Rectal smooth muscle tissue (tissue), 1 donor: ENCODE results near the gene NEAT1.
A peak's percentile ranks its signal among the peaks of the same experiment; 100 is the strongest.

ENCODE experiments used
- H3K27ac ChIP-seq: one replicate; pipeline ENCODE4 v1.7.0; 2013; ENCODE audit warnings: low read depth, low read length, inconsistent platforms
- H3K27me3 ChIP-seq: one replicate; pipeline ENCODE4 v1.7.0; 2013; ENCODE audit warnings: low read length; ENCODE audit not compliant: control insufficient read depth, insufficient read depth
- H3K36me3 ChIP-seq: one replicate; pipeline ENCODE4 v1.7.0; 2013; ENCODE audit warnings: low read length; ENCODE audit not compliant: control insufficient read depth, insufficient read depth
- H3K4me1 ChIP-seq: one replicate; pipeline ENCODE4 v1.7.0; 2013; ENCODE audit warnings: low read length; ENCODE audit not compliant: control insufficient read depth, insufficient read depth
- H3K4me3 ChIP-seq: one replicate; pipeline ENCODE4 v1.7.0; 2013; ENCODE audit warnings: low read length
- H3K9ac ChIP-seq: one replicate; pipeline ENCODE4 v1.7.0; 2013; ENCODE audit warnings: low read length

The NEAT1 gene

DNA sequence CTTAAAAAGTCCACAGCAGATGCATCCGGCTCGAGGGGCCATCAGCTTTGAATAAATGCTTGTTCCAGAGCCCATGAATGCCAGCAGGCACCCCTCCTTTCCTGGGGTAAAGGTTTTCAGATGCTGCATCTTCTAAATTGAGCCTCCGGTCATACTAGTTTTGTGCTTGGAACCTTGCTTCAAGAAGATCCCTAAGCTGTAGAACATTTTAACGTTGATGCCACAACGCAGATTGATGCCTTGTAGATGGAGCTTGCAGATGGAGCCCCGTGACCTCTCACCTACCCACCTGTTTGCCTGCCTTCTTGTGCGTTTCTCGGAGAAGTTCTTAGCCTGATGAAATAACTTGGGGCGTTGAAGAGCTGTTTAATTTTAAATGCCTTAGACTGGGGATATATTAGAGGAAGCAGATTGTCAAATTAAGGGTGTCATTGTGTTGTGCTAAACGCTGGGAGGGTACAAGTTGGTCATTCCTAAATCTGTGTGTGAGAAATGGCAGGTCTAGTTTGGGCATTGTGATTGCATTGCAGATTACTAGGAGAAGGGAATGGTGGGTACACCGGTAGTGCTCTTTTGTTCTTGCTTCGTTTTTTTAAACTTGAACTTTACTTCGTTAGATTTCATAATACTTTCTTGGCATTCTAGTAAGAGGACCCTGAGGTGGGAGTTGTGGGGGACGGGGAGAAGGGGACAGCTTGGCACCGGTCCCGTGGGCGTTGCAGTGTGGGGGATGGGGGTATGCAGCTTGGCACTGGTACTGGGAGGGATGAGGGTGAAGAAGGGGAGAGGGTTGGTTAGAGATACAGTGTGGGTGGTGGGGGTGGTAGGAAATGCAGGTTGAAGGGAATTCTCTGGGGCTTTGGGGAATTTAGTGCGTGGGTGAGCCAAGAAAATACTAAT is 1.9 kb downstream of the NEAT1 start:
- Histone ChIP-seq H3K36me3 (peaks cover 38% of the 10 kb centered on the region), H3K4me1 (peaks cover 44% of the 10 kb centered on the region)

DNA sequence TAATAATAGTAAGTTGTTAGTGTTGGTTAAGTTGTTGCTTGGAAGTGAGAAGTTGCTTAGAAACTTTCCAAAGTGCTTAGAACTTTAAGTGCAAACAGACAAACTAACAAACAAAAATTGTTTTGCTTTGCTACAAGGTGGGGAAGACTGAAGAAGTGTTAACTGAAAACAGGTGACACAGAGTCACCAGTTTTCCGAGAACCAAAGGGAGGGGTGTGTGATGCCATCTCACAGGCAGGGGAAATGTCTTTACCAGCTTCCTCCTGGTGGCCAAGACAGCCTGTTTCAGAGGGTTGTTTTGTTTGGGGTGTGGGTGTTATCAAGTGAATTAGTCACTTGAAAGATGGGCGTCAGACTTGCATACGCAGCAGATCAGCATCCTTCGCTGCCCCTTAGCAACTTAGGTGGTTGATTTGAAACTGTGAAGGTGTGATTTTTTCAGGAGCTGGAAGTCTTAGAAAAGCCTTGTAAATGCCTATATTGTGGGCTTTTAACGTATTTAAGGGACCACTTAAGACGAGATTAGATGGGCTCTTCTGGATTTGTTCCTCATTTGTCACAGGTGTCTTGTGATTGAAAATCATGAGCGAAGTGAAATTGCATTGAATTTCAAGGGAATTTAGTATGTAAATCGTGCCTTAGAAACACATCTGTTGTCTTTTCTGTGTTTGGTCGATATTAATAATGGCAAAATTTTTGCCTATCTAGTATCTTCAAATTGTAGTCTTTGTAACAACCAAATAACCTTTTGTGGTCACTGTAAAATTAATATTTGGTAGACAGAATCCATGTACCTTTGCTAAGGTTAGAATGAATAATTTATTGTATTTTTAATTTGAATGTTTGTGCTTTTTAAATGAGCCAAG is 2.7 kb downstream of the NEAT1 start:
- Histone ChIP-seq H3K4me3 (peak overlapping the region; percentile 99), H3K9ac (peak overlapping the region; percentile 100), H3K36me3 (peaks cover 38% of the 10 kb centered on the region), H3K27me3 (no peaks in the 10 kb centered on the region), H3K27ac (peak overlapping the region; percentile 100), H3K4me1 (peaks cover 44% of the 10 kb centered on the region)

More for the DNA sequence above, 1.9 kb downstream of the NEAT1 start:
- Histone ChIP-seq H3K4me3 (peak overlapping the region; percentile 99), H3K27ac (peak overlapping the region; percentile 100), H3K27me3 (no peaks in the 10 kb centered on the region), H3K9ac (peak overlapping the region; percentile 100)

DNA sequence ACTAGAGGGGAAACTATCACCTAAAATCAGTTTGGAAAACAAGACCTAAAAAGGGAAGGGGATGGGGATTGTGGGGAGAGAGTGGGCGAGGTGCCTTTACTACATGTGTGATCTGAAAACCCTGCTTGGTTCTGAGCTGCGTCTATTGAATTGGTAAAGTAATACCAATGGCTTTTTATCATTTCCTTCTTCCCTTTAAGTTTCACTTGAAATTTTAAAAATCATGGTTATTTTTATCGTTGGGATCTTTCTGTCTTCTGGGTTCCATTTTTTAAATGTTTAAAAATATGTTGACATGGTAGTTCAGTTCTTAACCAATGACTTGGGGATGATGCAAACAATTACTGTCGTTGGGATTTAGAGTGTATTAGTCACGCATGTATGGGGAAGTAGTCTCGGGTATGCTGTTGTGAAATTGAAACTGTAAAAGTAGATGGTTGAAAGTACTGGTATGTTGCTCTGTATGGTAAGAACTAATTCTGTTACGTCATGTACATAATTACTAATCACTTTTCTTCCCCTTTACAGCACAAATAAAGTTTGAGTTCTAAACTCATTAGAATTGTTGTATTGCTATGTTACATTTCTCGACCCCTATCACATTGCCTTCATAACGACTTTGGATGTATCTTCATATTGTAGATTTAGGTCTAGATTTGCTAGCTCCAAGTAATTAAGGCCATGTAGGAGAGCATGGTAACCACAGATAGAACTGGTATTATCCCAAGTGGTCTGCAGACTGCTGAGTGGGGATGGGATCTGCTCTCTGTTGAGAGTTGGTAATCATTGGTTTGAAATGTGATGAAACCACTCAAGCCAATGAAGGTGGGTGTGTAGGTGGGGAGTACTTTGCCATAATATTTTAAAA is 3.6 kb downstream of the NEAT1 start:
- peak overlapping the region; percentile 100 for H3K27ac ChIP-seq
- peak overlapping the region; percentile 100 for H3K9ac ChIP-seq
- peaks cover 38% of the 10 kb centered on the region for H3K36me3 ChIP-seq
- peak overlapping the region; percentile 99 for H3K4me3 ChIP-seq
- H3K4me1 ChIP-seq, result peaks cover 43% of the 10 kb centered on the region
- no peaks in the 10 kb centered on the region for H3K27me3 ChIP-seq

DNA sequence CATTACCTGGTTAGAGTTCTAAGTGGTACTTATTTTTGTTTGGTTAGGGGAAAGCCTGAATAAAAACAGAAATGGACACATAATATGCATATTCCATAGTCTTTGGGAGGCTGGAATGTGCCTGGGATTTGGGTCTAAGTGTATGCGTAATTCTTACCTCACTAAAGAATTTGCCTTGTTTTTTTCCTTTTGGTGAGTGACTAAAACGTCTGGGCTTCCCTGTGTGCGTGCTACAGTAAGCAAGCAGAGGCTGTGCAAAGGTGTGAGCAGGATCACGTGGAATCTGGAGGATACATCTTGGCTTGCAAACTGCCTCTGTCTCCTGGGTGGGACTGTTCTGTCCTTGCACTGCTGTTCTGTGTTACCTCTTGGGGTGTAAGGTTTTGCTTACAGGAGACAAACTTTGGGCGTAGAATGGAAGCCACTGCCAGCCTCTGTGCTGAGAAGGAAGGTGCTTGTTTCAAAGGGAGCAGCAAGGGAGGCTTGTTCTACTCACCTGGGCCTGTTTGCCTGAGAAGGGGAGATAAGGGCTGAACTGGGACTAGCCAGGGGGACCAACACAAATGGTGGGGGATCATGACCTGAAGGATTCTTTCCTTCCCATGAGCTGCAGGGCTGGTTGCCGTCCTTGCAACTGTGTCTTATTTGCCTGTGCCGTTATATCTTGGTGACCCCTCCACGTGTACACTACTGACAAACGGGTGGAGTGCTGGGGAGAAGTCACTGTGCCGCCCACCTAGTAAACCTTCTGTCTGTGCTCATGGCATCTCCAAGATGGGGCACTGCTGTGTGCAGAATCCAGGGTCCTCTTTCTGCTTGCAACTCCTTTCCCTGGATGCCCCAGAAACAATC is 4.5 kb downstream of the NEAT1 start:
- Histone ChIP-seq H3K4me1 (peaks cover 44% of the 10 kb centered on the region), H3K4me3 (peak overlapping the region; percentile 99), H3K36me3 (peaks cover 38% of the 10 kb centered on the region), H3K9ac (peak overlapping the region; percentile 100), H3K27me3 (no peaks in the 10 kb centered on the region), H3K27ac (peak overlapping the region; percentile 100)

DNA sequence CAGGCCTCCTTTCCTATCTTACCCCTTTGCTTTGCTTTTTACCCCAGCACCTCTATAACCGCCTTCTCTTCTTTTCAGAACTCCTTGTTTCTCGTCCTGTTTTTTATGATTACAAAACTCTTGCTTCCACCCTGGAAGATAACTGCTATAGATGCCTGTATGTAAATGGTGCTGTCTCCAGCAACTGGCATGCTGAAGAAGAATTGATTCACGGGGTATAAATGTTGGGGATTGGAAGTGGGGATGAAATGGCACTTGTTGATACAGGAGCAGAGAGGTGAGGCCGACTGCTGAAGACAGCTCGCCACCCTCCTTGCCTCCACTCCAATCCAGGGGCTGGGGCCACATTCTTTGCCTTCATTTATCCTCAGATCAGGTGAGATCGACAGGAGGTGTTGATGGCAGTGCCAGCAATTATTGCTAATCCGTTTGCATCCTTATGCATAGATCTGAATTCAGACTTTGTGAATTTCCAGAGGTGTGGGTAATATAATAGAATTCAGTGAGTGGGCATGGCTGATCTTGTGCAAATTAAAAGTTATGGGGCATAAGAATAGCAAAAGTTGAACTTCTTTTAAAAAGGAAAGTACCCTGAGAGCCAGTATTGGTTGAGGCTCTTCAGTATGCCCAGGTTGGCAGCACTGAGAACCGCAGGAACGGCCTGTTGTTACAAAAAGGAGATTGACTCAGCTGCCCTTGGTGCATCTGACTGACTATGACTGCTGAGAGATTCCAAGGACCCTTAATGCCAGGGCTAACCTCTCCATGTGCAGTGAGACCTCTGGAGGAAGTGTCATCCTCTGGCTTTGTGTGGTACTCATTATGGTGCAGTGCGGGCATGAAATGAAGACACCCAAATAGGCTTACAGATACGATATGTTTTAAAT is 5.3 kb downstream of the NEAT1 start:
- Histone ChIP-seq H3K4me1 (peaks cover 48% of the 10 kb centered on the region), H3K4me3 (peak overlapping the region; percentile 99)

DNA sequence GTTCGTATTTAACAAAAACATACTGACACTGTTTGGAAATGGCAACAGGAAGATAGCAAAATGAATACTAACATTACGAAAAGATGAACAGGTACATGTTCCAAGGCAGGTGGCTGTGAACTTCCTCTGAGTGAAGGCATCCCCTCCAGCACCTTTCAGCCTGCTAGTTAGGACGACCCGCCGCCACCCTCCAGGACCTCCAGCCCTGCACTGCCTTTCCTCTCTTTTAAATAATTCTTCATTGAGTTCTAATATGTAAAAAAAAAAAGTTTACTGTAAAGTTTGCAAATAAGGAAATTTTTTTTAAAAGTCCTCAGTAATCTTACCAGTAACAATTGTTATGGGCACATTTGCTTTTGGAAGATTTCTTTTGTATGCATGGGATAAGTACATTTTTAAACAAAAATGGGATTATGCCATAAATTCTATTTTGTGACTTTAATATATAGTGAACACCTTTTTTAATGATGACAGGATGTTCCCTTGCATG is 6.0 kb downstream of the NEAT1 start:
- H3K36me3 ChIP-seq, result peaks cover 29% of the 10 kb centered on the region
- peaks cover 48% of the 10 kb centered on the region for H3K4me1 ChIP-seq
- H3K9ac ChIP-seq, result no peak overlapping the region
- peak overlapping the region; percentile 100 for H3K27ac ChIP-seq
- peak overlapping the region; percentile 99 for H3K4me3 ChIP-seq
- H3K27me3 ChIP-seq, result no peaks in the 10 kb centered on the region

More for the DNA sequence above, 5.3 kb downstream of the NEAT1 start:
- Histone ChIP-seq H3K27ac (peak overlapping the region; percentile 100), H3K27me3 (no peaks in the 10 kb centered on the region), H3K9ac (peak overlapping the region; percentile 100), H3K36me3 (peaks cover 36% of the 10 kb centered on the region)

DNA sequence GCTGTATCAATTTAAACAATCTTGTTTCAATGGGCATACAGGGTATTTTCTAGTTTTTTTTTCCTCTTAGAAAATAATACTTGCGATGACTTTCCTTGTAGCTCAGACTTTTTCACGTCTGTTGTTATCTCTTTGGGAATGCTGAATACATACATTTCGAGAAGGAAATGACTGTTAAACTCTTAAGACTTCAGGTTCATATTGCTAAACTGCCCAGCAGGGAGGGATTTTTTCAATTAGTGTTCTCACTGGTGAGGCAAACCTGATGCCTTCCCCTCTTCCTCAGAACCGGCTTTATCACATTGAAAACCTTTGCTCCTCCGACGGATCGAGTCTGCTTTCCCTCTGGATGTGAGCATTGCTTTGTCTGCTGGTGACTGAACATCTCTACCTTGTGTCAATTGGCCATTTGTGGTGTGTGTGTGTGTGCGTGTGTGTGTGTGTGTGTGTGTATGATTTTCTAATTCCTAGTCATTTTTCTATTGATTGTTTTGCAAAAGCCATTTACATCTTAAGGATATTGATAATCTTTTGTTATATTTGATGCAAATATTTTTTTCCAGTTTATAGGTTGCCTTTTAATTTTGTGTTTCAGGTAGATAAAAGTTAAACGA is 6.6 kb downstream of the NEAT1 start:
- no peak overlapping the region for H3K9ac ChIP-seq
- H3K36me3 ChIP-seq, result peaks cover 27% of the 10 kb centered on the region
- H3K27me3 ChIP-seq, result no peaks in the 10 kb centered on the region
- H3K4me1 ChIP-seq, result peaks cover 51% of the 10 kb centered on the region
- peak overlapping the region; percentile 40 for H3K4me3 ChIP-seq
- H3K27ac ChIP-seq, result peak overlapping the region; percentile 100

DNA sequence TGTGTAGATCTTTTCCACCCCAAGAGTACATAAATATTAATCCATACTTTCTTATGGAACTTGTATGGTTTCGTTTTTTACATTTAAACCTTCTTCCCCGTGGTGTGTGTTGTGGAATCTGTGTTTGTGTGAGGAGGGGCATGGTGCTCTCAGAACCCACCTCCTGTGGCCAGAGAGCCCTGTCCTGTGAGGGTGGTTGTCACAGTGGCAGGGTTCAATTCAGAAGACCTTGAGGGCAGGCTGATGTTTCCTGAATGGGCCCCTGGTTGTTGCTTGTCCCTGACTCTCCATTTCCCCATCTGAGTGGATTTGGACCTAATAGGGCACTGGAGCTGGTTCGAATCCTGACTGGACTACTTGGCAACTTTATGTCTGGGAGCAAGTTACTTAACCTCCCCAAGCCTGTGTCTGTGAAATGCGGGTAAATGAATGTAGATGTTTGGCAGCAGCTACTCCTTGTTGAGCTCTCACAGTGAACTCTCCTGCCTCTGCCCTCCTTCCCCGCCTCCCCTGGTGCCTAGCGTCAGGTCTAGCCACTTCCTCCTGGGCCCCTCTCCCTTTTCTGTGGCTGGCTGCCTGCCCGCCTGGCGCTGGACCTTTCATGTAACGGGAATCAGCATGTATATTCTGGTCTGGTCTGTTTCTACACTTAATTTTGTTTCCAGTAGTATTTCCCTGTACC is 7.3 kb downstream of the NEAT1 start:
- Histone ChIP-seq H3K27ac (peak overlapping the region; percentile 54), H3K27me3 (no peaks in the 10 kb centered on the region), H3K4me1 (peaks cover 58% of the 10 kb centered on the region), H3K9ac (no peak overlapping the region), H3K4me3 (peak overlapping the region; percentile 31), H3K36me3 (peaks cover 27% of the 10 kb centered on the region)

DNA sequence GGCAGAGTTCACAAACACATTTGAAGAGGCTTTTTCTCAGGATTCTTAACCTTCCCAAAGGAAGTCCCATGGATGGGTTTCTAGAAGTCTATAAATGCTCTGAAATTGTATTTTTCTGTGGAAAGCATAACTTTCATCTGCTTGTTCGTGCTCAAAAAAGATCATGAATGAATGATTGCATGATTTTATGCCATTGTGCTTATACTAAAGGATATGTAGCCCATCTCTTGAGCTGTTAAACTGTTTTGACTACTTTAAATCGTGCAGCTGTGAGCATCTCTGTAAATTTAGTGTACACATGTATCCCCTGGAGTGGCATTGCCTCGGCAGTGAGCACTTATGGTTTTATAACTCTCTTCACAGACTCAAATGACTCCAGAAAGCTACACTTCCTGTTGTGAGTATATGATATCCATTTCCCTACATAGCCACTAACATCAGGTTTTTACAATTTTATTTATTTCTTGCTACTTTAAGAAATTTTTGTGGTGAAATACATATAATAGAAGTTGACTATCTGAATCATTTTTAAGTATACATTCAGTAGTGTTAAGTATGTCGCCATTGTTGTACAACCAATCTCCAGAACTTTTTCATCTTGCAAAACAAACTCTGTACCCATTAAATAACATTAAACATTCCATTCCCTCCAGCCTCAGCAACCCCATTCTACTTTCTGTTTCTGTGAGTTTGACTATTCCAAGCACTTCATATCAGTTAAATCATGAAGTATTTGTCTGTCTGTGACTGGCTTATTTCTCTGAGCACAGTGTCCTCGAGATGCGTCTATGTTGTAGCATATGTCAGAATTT is 8.0 kb downstream of the NEAT1 start:
- peak overlapping the region; percentile 31 for H3K4me3 ChIP-seq
- H3K9ac ChIP-seq, result peak overlapping the region; percentile 25
- no peaks in the 10 kb centered on the region for H3K27me3 ChIP-seq
- H3K36me3 ChIP-seq, result peaks cover 27% of the 10 kb centered on the region
- H3K4me1 ChIP-seq, result peaks cover 63% of the 10 kb centered on the region
- H3K27ac ChIP-seq, result peak overlapping the region; percentile 54
